ENCODE data around the gene ADSS1.

The ADSS1 gene

DNA sequence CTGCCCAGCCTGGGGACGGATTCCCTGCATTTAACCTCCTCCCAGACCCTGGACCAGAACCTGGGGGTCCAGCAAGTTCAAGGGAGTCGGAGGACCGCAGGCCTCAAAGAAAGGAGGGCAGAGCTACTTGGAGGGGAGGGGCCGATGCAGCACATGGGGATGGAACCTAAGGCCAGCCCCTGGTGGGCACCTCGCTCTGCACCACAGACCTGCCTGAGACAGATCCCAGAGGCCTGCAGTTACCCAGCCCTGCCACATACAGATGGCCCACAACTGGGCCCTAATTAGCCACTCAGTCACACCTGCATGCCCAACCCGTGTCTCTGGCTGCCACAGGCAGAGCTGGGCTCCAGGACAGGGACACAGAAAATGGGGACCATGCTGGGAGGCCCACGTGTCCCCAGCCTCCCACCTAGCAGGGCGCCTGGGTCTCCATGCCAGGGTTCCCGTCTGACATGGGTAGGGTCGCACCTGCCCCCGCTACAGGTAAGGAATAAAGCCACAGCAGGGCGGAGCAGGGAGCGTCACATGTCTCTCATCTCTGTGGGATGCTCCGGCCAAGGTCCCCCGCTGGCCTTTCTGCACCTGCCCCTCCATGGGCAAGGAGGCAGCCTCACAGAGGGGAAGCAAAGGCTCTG lies 54.8 kb downstream of the ADSS1 start:
- DNase-seq (ENCODE audit: extremely low read depth in 1 of 2, low read depth in 1 of 2), result no peak

DNA sequence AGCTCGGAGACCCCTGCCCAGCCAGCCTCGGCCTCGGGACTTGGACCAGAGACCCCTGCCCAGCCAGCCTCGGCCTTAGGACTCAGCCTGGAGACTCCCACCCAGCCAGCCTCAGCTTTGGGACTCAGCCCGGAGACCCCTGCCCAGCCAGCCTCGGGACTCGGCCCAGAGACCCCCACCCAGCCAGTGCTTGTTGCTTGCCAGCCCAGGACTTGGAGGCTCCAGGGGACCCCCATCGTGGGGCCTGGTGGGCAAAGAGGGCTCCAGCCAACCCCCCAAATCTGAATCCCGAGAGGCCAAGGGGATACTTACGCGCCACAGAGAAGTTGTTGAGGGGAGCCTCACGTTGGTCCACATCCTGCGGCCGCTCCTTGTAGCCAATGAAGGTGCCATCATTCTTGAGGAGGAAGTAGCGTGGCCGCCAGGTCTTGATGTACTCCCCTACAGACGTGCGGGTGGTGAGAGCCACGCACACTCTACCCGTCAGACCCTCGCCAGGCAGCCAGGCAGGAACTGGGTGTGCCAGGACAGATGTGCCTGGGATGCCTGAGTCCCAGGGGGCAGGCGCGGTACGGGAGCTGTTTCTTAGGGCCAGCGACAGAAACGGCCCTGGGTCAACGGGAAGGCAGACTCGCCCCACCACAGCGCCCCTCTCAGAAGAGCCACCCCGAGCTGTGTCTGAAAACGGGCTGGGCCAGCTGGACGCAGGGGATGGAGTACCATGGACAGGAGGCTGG lies 55.9 kb downstream of the ADSS1 start:
- DNase-seq (ENCODE audit: extremely low read depth in 1 of 2, low read depth in 1 of 2), result no peak

DNA sequence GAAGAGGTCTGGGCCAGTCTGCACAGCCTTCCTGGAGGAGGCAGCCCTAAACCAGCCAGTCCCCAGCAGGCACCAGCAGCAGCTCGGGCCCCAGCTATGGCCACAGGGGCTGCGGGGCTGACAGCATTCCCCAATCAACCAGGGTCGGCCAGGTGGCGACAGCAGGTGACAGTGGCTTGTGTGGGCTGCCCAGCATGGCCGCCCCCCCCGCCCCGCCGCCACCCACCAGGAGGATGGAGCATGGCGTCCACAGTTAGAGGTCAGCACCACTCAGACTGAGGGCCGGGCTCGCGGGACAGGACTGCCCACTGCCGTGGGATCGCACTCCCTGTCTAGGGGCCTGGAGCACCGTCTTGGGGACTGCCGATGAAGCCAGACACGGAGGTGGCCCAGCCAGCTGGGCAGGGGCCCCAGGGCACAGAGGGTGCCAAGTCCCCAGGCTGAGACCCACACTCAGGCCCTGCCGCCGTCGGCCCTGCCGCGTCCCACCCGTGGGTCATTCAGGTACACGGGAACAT lies 56.5 kb downstream of the ADSS1 start:
- no peak for DNase-seq (ENCODE audit: extremely low read depth in 1 of 2, low read depth in 1 of 2)

DNA sequence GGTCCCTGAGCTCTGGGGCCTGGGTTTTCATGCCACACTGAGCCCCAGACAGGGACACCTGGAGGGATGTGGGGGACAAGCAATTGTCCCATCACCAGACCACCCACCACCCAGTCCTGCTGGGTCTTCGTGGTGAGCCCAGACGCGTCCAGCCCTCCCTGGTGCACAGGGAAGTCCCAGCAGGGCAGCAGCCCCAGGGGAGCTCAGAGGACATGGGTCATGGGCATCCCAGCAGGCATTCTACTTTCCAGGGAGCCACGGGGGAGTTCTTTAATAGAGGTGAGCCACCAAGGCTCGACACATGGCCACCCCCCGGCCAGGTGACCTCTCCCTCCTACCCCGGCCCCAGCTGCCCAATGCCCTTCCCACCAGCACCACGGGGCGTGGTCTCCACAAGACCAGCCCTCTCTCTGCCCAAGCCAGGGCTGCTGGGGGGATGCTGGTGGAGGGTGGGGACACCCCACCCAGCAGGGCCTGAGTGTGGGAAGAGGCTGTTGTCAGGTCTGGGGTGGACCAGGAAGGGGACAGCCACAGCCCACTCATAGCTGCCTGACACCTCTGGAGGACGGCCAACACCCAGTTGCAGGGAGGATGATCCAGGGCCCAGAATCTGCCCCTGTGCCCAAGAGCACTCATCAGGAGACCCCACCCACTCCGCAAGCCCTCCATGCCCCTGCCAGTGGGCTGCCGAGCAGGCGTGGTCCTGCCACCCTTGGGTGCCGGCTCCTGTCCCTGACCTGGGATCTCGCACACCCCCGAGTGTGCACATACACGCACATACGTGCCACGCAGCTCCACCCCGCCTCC lies 57.4 kb downstream of the ADSS1 start:
- DNase-seq (ENCODE audit: extremely low read depth in 1 of 2, low read depth in 1 of 2), result no peak

DNA sequence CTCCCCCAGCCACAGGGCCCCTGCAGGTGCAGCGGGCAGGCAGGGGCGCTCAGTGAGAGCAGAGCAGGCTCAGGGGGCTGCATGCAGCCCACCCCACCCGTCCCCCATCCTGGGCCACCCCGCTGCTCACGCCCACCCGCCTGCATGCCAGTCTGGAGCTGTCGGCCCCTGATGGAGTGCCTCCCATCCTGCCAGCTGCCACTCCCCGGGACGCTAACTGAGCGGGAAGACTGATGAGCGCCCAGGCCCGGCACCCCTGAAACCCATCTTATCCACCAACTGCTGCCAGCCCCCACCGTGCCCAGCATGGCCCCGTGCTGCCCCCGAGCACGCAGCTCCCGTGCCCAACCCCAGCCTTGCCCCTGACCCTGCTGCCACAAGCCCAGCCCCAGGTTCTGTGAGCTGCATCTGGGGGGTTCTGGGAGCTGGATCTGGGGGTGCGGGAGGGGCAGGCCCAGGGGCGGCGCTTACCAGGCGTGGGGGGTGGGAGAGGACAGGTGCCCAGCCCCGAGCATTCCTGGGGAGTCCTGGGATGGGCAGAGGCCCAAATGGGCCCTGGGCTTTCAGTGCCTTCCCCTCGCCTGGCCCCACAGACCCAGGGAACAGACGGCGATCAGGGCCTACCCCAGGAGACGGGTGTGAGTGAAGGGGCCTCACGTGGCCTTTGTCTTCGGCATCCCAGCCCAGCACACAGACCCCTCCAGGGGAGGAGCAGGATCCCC lies 58.2 kb downstream of the ADSS1 start:
- DNase-seq (ENCODE audit: extremely low read depth in 1 of 2, low read depth in 1 of 2), result no peak

DNA sequence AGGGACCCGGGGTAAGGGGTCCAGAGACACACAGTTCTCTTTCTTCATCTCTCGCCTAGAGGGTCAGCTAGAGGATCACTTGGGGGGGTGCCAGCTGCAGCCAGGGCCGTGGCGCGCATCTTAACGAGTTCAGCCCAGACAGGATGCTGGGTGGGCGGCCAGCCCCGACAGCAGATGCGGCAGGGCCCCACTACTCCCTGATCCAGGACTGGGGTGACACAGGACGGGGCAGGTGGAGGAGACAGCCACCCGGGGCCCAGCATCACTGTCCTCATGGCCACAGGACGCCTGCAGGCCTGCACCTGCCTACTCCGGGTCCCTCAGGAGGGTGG lies 58.7 kb downstream of the ADSS1 start:
- DNase-seq (ENCODE audit: extremely low read depth in 1 of 2, low read depth in 1 of 2), result no peak

DNA sequence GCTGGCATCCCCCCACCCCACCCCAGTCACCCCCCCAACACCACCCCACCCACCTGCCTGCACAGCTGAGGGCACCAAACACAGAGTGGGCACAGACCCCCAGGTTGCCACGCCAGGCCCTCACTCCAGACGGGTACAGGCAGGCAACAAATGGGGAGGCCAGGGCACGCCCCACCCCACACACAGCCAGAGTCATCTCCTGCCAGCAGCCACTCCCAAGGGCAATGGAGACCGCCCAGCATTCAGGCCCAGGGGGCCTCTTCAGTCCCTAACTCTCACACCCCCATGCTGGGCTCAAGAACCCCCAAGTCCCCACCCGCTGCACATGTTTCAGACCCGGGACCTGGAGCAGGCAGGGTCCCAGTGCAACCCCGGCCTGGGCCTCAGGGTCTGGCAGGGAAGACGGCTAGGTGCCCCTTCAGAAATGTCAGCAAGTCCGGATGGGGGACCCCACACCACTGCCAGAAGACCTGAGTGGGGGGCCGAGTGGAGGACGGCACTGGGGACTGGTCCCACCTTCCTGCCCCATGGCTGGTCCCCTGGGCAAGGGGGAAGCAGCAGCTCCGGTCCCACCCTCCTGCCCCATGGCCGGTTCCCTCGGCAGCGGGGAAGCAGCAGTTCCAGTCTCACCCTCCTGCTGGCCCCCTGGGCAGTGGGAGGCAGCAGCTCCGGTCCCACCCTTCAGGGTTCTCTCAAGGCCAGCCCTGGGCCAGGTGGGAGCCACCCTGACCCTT lies 59.6 kb downstream of the ADSS1 start:
- DNase-seq (ENCODE audit: extremely low read depth in 1 of 2, low read depth in 1 of 2), result no peak

DNA sequence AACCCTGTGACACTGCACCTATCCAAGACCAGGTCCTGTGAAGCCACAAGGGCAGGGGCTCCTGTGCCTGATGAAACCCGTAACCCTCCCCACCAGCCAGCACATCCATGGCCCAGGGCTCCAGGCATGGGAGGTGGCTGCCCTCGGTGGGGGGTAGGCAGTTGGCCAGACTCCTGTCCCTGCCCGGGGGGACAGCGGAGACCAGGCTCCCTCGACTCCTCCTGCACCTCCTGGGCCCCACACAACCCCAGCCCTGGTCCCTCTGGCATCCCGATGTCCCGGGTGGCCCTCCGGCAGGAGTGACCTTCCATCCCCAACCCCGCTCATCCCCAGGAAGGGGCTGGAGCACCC lies 60.2 kb downstream of the ADSS1 start:
- no peak for DNase-seq (ENCODE audit: extremely low read depth in 1 of 2, low read depth in 1 of 2)

DNA sequence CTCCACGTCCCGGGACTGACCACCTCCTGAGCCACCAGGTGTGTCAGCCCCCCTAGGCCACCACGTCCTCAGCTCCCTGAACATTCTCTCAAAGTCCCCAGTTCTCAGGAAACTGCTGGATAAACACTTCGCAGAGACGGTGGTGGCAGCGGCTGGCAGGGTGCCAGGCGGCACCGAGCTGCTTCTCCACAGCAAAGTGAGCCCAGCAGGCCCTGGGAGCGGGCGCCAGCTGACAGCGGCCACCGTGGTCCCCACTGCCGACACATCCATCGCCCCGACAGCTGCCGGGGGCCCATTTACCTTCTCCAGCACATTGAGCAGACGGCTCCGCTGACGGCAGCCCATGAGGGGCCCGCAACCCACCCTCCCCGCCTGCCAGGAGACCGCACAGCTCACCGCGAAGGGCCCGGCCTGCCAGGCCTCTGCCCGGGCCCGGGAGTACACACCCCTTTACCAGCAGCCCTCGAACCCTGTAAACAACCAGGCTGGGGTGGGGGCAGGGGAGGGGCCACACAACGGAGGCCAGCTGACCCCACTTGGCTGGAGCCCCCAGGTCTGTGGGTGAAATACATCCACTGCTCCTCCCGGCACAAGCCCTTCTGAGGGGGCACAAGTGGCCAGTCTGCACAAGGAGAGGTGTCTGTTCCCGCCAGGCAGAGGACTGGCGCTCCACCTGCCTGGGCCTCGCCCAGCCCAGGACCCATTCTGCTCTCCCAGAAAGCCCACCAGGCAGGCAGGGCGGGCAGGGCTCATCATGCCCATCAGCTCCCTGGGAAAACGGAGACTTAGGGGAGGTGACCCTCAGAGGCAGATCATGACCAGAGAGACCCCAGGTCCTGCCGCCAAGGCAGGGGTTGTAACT lies 61.0 kb downstream of the ADSS1 start:
- DNase-seq (ENCODE audit: extremely low read depth in 1 of 2, low read depth in 1 of 2), result no peak

DNA sequence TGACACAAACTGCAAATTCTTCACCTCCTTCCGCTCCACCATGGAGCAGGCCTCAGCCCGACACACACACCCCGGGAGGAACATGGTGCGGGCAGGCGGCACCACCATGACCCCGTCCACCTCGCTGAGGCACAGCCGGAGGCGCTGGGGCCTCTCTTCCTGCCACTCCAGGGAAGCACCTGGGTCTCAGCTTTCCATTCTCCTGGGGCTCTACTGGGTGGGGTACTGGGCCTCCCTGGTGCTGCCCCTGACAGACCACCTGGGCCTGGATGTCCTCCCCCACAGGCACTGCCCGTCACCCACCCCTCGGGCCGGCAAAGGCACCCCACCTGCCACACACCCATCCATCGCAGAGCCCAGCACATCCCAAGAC lies 61.7 kb downstream of the ADSS1 start:
- no peak for DNase-seq (ENCODE audit: extremely low read depth in 1 of 2, low read depth in 1 of 2)

DNA sequence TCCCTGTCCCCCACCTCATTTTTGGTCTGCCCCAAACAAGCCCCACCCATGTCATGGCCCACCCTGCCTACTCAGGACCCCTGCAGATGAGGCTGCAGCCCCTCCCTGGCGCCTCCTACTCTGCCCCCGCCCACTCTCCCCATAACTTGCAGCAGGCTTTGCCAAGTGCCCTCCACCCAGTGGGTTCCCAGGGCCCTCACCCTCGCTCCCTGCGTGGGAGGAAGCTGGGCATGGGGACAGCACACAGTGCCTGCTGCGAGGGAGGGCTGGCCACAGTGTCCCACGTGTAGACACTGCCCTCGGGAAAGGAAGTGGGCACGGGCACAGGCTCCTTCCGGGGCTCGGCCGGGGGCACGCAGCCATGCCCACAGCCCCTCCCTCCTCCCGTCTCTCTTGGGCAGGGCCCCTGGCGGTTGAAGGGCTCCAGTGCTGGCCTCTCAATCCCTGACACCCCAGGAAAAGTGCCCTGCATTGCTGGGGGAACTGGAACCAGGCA lies 62.1 kb downstream of the ADSS1 start:
- no peak for DNase-seq (ENCODE audit: extremely low read depth in 1 of 2, low read depth in 1 of 2)

DNA sequence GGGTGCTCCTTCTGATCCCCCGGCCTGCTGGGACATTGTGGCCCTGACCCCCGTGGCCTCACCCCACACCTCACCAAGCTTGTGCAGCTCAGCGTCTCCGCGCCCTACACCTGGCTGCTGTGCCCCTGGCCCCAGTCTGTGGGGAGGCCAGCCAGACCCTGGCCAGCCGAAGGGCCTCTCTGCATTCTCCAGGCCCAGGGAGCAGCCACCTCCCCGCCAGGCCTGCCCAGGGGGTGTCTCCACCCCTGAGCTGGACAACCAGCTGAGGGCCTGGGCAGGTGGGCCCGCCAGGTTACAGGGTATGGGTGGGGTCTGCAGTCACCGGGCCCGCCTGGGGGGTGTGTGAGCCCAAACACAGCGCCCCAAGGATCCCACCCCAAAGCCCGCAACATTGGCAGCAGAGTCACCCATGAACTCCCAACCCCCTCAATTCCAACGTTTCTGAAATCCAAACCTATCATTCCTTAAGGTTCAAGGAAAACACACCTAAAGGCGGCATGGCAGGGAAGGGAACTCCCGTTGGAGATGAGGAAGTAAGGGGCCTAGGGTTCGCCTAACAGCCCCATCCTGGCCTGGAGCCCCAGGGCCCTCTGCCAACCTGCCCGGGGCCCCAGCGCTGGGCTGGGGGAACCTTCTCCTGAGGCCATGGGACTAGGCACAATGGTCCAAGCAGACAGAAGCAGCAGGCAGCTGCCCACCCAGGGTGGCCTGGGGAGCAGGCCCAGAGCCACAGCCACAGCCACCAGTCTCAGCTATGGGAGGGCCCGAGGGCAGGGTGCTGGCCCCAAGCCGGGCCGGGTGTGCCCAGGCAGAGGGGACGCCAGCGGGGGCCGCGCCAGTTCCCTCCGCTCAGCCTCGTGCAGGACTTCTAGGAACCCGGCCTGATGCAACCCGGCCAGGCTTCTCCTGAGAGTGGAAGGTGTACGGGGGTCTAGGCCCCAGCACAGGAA lies 63.0 kb downstream of the ADSS1 start:
- no peak for DNase-seq (ENCODE audit: extremely low read depth in 1 of 2, low read depth in 1 of 2)

DNA sequence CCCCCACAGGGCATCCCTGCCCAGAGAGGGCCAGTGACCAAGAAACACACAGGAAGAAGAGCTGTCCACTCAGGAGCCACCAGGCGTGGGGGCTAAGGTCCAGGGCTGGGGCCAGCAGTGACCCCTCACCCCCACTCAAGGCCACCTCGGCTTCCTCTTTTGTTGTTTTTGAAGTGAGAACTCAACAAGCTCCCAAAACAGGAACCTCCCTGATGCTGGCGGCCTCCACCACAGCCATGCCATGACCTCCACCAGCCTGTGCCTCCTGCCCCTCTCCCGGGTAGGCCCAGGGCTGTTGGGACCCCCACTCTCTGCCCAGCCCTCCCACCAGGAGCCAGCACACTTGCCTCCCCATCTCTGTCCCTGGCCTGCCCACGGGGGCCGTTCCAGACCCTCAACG lies 63.7 kb downstream of the ADSS1 start:
- no peak for DNase-seq (ENCODE audit: extremely low read depth in 1 of 2, low read depth in 1 of 2)

DNA sequence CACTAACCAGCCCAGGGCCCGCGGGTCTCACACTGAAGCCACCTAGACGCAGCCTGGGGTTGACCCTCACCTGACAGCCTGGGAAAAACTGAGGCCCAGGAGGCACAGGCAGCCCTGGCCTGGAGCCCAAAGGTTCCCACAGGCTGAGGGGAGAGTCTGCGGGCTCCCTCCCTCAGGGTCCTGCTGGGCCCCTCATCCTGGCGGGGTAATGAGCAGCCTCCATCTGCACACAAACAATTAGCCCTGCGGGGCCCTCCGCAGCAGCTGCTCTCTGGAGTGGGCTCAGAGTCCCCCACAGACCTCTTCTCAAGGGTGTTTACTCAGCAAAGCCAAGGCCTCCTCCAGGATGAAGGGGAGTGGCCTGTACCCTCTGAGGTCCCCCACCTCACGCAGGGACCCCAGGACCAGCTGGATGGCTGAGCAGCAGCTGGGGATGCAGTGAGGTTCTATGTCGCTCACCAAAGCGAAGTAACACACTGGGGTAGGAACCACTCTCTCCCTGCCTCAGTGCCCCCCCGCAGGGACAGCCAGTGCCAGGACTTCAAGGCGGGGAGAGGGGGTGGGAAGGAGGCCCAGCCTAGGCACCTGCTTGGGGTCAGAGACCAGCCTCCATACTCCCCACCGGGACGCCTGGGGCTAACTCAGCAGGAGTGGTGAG lies 64.3 kb downstream of the ADSS1 start:
- DNase-seq (ENCODE audit: extremely low read depth in 1 of 2, low read depth in 1 of 2), result no peak

DNA sequence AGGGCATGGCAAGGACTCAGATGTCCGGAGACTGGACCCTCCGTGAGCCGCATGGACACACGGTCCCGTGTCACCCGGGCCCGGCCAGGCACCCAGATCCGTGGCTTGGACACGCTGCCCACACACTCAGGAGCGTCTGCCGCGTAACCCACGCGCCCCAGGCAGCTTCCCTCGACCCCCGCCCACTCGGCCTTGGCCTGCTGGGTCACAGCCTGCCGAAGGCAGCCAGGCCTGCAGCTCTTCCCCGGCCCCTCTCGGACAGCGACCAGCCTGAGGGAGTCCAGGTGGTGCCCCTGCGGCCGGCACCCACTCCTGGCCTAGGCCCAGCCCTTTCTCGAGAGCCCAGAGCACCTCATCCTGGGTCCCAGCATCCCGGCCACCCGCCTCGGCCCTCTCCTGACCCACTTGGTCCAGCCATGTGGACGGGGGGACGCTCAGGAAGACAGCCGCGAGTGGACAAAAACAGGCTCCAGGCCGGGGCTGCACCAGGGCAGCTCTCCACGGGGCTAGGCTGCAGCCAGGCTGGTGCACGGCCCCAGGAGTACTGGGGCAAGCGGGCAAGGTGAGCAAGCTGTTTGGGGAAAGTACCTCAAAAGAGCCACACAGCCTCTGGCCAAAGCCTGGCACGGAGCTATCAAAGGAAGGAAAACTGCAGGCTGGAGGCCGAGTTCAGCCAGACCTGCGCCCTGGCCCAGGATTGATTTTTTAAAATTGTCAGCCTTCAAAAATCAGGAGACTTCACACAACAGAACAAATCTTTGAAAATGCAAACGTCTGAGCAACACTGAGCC lies 65.0 kb downstream of the ADSS1 start:
- no peak for DNase-seq (ENCODE audit: extremely low read depth in 1 of 2, low read depth in 1 of 2)

DNA sequence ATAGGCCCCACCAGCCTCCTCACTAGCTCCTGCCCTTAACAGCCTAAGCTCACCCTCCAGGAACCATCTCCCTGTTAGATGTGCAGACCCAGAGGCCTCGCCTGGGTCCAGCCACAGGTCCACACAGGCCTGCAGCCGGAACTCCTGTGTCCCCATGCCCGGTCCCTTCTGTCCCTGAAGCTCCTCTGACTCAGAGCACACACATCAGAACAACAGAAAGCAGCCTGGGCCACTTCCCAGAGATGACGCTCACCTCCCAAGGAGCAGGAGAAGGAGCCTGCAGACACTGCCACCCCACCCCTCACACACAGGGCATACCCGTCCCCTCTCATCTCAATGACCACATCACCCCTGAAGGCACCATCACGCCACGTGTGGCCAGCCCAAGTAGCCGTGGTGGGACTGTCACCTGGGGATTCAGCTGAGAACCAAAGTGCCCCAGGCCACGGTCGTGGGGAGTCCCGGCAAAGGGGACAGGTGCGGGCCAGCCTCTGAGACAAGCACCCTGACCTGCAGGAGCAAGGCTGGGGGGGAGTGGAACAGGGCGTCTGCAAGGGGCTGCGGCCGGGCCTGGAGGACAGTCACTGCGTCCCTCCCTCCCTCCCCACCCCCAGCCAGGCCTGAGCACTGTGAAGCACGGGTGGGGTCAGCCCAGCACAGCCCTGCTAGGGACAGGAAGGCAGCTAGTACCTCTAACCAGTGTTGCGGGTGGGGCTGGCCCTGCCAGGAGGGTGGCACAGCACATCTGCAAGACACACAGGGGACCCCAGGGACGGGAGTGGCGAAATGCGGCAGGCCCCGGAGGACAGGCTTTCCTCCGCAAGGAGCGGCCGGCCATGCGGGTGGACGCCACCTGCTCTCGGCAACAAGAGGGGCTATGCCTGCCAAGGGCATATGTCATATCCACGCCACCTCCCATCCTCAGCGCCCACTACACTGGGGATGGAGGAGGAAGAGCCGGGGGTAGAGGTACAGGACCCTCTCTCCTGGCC lies 66.0 kb downstream of the ADSS1 start:
- DNase-seq (ENCODE audit: extremely low read depth in 1 of 2, low read depth in 1 of 2), result no peak

Data from stimulated activated CD8-positive, alpha-beta memory T cell treated with anti-CD3 and anti-CD28 coated beads, Interleukin-7, amount 100 ng/mL, for 48 hours (primary cell).